ENCODE results near the gene CUBN.

Gene CUBN

DNA sequence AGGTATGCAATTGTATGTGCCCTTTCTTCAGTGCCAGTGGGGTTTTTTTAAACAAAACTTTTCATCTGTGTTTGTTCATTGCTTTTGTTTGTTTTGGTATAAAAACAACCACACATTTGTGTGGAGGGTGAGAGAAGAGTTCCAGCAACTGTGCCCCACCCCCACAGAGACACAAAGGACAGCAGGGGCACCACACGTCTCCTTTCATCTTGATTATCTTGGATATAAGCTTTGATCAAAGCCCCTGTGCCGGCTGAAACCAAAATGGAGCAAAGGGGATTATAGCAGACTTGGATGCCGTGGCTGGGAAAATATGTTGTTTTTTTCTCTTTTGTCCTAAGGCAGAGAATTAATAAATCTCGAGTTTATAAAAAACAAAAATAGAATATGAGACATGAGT lies 200.5 kb downstream of the CUBN start:
- in situ Hi-C loops (cut with HindIII; ENCODE audit: low sequenced_read_pairs), result no loop called here

DNA sequence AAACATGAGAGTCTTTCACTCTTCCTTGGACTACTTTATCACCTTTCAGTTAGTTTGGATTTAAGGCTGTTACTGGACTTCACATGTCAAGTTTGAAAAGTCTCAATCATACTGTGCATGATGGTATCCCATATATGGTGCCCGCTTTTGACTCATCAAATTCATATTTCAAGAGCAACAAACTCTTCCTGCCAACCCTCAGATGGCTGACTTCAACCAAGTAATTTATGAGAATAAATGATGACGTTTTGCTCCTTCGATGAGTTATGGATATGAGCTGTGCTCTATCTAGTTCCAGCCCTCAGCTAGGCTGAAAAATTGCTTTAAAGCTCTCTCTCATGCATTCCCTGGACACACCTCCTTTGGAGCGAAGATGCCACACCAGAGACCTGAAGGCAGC lies 202.1 kb downstream of the CUBN start:
- in situ Hi-C loops (cut with HindIII; ENCODE audit: low sequenced_read_pairs), result no loop called here

DNA sequence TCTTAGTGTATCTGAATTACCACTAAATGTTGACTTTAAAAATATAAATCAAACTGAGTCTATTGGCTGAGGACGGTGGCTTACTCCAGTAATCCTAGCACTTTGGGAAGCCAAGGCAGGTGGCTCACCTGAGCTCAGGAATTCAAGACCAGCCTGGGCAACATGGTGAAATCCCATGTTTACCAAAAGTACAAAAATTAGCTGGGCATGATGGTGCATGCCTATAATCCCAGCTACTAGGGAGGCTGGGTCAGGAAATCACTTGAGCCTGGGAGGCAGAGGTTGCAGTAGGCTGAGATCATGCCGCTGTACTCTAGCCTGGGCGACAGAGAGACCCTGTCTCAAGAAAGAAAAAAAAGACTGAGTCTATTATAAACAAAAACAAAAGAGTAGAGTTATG lies 205.9 kb downstream of the CUBN start:
- in situ Hi-C loops (cut with HindIII; ENCODE audit: low sequenced_read_pairs), result no loop called here

DNA sequence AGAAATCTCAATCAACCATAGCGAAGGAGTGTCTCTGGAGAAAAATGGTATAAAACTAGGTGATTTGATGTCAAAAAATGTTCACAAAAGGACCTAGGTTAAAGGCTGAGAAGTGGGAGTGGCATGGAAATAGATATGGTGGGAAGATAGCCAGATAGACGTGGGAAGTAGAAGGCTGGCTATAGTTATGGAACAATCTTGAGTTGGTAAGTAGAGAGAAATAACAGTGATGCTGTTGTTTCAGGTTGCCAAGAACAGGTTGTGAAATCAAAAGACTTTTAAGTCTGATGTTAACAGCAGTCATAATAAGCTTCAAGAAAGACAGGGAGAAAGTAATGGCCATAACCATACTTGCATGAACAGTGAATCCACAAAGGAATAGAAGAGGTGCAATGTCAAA lies 206.3 kb downstream of the CUBN start:
- in situ Hi-C loops (cut with HindIII; ENCODE audit: low sequenced_read_pairs), result no loop called here

DNA sequence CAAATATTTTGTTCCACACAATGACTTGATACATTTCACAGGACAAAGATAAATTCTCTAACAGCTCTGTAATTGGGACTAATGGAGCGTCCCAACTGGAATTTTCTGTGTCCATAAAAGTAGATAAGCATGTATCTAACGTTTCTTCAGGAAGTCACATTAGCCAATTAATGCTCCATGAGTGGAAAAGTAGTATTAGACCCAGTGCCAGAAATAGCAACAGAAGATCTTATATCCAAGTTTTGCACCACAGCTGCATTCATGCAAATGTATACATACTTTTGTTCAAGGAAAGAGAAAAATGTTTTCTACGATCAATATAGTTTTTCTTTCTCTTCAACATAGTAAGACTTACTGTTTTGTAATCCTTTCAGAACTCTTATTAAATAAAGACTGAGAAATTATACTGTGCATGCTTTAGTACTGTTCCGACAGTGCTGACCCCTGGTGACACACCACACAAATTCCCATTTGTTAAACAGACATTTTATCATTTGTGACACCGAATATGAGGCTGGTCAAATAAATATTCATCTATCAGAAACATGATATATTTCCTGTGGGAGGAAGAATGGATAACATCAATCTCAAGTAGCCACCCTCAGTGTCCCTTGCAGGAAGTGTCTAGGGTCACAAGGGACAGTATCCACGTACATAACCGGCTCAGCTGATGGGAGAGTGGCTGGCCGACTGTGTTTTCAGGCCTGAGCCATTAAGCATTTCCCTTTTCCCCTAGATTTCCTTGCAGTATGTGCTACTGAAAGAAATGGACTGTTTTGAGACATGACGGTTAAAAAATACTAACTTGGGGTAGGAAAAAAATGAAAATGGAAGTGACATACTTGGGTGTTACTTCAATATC lies 210.3 kb downstream of the CUBN start:
- in situ Hi-C loops (cut with HindIII; ENCODE audit: low sequenced_read_pairs), result no loop called here

DNA sequence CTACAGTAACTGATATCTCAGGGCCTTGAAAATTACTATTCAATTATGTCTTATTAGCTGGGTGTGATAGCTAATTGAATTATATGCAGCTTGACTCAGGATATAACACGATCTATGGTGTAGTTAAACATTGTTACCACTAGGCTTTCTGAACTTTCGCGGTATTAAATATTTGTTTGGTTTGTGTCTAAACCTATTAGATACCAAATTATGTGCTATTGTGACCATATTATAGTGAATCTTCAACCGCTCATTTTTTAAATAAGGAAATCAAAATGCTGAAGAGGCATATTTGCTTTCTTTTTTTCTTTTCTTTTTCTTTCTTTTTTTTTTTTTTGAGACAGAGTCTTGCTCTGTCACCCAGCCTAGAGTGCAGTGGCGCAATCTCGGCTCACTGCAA lies 213.1 kb downstream of the CUBN start:
- in situ Hi-C loops (cut with HindIII; ENCODE audit: low sequenced_read_pairs), result no loop called here

DNA sequence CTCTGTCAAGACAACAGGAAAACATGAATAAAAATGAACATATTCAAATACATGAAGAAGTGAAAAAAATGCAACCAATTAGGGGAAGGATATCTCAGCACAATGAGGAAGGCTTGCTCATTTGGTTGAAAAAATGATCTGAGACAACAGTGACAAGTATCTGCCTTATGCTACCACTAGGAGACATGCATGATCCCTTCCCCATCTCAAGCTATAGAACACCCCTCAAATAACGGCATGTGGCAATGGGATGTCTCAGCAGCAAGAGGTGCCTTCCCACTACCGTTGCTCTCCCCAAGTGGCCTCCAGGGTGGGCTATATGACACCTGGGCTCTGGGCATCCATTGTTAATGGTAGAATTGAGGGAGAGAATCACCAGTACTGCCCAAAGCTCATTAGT lies 214.3 kb downstream of the CUBN start:
- in situ Hi-C loops (cut with HindIII; ENCODE audit: low sequenced_read_pairs), result no loop called here

DNA sequence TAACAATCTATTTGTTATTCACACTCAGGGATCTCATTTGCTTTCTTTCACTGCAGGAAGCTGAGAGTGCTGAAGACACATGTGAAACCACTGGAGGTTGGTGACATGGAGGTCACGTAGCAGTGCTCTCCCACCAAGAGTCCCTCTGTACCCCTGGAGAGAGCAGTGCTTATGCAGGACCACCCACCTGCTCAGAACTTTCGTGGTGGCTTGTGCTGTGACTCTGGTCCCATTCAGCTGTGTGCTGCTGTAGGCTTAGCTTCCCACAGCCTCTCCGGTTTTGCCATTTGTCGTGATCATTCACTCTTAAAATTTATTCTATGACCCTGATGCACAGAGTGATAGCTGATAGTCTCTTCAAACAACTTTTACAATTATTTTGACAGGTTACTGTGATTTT lies 216.3 kb downstream of the CUBN start:
- in situ Hi-C loops (cut with HindIII; ENCODE audit: low sequenced_read_pairs), result no loop called here

DNA sequence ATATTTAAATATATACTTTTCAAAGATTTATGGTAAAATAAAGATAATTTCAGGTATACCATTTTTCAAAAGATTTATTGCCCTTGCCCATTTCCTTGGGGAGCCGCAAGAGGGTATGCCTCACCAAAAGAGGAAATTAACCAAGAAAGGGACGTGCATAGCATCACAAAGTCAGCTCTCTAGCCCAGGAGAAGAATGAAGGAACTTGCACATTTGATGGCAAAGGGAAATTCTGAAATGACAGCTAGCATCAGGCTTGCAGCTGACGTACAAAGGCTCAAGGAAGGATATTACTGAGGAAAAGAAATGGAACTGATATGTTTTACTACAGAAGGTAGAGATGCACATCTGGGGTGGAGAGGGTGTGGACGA lies 218.8 kb downstream of the CUBN start:
- in situ Hi-C loops (cut with HindIII; ENCODE audit: low sequenced_read_pairs), result no loop called here

DNA sequence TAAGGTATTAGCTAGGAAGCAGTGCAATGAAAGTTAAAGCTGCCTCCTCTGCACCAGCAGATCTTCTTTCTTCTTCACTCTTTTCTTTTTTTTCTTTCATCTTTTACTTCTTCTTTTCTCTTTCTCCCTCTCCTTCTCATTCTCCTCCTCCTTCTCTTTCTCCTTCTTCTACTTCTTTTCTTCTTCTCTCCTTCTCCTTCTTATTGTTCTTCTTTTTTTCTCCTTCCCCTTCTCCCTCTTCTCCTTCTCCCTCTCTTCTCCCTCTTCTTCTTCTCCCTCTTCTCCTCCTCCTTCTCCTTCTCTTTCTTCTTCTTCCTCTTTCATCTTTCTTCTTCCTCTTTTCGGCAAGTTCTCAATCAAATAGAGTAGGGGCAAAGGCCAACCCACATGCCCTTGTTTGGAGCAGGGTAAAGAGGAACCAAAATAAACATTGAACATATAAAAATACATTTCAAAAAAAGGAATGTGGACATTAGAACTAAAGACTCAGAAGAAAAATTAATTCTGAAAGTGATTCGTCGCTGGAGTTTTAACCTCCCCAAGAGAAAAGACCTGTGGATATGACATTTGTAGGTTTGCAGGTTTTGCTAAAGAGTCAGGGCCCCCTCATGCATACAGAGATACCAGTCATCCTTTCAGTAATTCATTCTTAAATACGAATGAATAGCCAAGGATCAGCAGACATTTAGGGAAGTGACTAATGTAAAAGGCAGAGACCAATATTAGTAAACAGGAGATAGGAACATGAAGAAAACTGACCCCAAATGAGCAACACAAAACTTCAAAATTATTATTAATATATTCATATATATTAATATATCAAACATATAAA lies 219.4 kb downstream of the CUBN start:
- in situ Hi-C loops (cut with HindIII; ENCODE audit: low sequenced_read_pairs), result no loop called here

DNA sequence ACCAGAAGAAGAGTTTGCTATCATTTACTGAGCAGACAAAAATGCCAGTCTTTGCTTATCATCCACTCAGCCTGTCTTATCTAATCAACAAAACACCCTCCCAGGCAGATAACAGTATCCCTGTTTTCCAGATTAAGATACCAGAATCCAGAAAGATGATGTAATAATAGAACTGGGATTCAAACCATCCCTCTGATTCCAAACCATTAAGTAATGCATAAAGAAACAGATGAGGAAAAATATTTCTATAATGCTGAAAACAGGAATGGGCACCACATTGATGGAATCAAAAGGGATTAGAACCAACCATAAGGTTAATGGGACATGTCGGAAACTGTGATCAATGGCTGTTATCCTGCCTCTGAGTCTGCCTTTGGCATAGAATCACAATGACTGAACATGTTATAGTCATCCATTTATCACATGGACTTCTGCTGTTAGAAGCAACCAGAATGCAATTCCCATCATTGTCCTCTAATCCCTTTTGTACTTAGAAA lies 220.3 kb downstream of the CUBN start:
- in situ Hi-C loops (cut with HindIII; ENCODE audit: low sequenced_read_pairs), result no loop called here

DNA sequence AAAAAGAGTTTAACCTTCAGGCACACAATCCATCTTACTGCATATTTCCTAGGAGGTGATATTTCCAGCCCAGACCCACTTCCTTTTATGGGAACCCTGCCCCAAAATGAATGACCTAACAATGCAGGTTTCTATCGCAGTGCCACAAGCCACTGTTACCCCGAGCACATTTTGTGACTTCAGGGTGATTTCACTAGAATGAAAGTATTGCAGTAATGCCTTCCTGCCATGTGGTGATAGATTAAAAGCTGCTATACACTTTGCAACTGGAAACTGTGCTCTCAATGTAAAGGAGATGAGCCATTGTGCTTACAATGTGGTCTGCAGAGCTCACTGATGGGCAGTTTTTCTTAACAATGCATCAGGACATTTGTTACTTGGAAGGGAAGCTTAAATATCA lies 221.9 kb downstream of the CUBN start:
- in situ Hi-C loops (cut with HindIII; ENCODE audit: low sequenced_read_pairs), result no loop called here

DNA sequence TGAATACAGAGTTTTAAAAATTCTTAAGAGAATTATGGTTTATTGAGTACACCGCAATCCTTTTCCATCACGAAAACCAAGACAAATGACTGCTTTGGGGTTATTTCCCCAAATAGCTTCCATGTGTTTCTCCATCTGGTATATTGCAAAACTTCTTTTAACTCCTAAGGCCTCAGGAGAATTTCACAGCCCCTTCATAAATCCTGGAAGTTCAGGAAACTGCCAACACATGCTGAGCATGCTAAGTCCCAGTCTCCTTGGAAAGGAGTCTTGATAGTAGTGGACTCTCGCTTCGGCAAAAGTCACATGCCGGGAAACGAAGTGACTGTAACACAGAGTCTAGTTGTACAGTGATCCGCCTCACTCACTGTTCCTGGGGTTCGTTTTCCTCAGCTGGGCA lies 224.3 kb downstream of the CUBN start:
- in situ Hi-C loops (cut with HindIII; ENCODE audit: low sequenced_read_pairs), result no loop called here

DNA sequence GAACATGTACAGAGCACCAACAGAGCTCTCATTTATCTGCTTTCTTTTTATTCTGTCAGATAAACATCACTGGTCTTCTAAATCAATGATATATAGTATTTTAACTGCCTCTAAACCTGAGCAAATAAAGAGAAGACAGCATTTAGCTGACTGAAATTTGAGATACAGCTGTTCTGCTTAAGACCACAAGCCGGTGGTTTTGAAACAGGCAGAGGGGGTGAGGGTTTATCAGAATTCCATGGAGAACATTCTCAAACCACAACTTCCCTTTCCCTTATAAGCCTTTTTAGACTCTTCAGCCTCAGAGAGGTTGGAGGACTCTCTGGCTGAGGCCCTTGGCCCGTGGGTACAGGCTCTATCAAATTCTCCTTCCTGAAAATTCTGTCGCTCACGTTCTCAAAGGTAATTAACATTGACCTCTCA lies 225.0 kb downstream of the CUBN start:
- in situ Hi-C loops (cut with HindIII; ENCODE audit: low sequenced_read_pairs), result no loop called here

DNA sequence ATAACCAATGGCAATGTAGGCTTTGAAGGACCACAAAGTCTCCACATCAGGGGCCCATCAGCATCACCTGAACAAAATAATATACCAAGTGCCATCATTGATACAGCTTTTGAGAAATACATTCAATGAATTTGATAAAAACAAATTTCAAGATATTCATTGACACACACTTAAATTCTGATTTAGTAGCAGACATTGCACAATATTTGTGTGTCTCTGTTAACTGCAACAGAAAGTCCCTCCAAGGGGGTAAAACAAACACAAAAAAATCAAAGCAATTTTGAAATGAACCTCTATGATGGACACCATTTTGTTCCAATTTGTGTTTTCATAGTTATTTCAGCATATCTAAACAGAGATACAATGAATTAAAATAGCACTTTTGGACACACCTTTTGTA lies 225.6 kb downstream of the CUBN start:
- in situ Hi-C loops (cut with HindIII; ENCODE audit: low sequenced_read_pairs), result no loop called here

DNA sequence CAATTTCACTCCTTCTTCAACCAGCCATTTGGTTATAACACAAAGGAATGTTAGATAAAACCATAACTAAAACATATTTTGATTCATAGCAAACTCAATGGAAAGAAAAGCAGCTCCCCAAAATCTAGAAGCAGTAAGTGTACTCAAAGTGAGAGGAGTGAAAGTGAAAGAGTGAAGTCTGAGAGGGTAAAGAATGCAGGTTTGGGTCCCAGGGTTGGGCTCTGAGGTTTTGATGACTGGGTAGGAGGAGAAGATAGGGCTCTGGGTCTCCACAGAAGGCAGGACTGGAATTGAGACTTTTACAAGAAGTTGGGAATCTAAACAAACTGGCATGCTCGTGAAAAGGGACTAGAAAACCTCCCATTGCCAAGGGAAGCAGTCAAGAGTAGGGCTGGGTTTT lies 227.0 kb downstream of the CUBN start:
- in situ Hi-C loops (cut with HindIII; ENCODE audit: low sequenced_read_pairs), result no loop called here

DNA sequence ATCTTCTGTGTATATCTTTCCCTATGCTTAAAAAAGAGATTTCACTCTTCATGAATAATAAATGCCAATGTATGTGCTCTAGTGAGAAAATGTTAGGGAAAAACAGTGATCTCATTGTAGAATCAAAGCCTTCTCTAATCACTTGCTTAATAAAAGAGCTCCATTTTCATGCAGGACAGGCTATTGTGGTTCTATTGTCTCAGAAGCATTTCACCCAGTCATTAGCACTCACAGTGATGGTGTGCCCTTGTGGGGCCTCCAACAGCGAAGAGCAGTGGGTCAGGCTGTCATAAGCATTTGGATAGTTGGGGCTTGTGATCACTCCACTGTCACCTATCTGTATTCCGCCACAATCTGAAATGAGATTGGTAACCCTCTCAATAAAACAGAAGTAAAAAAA lies 228.5 kb downstream of the CUBN start:
- in situ Hi-C loops (cut with HindIII; ENCODE audit: low sequenced_read_pairs), result no loop called here

DNA sequence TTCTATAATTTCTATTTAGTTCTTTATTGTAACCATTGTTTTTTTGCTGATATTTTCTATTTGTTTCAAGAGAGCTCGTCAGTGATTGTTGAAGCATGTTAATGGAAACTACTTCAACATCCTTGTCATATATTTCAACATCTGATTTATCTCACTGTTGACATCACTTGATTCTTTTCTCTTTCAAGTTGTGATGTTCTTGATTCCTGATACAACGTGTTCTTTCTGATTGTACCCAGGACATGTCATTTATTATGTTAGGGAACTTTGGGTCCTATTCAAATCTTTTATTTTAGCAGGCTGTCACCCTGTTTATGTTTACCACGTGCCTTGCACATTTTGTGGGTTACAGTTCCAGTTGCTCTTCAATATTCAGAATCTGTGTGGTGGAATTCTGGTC lies 232.6 kb downstream of the CUBN start:
- in situ Hi-C loops (cut with HindIII; ENCODE audit: low sequenced_read_pairs), result no loop called here

DNA sequence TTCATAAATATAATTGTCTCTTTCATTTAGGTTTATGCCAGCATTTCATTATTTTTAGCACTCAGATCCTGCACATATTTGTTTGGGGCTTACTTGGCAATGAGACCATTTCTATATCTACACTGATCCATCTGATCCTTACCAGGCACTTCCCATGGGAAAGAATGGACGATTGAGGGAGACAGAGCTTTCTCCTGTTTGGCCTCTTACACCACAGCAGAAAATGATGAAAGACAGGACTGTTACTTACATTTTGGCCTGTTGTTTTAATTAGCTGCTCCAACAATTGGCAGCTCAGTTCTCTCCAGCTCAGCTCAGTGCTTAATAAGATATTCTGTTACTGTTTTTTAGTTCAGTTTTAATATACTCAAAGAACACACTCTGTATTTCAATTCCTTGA lies 234.8 kb downstream of the CUBN start:
- in situ Hi-C loops (cut with HindIII; ENCODE audit: low sequenced_read_pairs), result no loop called here

DNA sequence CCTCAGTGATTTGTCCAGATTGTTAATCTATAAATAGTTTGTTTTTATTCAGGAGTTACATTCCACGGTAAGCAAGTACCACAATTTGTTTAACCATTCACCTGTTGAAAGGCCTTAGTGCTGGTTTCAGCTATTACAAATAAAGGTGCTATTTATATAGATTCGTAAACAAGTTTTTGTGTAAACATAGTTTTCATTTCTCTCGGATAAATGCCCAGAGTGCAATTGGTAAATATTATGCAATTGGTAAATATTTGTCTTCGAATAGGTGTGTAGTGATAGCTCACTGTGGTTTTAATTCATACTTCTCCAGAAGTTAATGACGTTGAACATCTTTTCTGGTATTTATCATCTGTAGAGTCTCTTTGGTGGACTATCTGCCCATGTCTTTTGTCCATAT lies 235.9 kb downstream of the CUBN start:
- in situ Hi-C loops (cut with HindIII; ENCODE audit: low sequenced_read_pairs), result no loop called here

DNA sequence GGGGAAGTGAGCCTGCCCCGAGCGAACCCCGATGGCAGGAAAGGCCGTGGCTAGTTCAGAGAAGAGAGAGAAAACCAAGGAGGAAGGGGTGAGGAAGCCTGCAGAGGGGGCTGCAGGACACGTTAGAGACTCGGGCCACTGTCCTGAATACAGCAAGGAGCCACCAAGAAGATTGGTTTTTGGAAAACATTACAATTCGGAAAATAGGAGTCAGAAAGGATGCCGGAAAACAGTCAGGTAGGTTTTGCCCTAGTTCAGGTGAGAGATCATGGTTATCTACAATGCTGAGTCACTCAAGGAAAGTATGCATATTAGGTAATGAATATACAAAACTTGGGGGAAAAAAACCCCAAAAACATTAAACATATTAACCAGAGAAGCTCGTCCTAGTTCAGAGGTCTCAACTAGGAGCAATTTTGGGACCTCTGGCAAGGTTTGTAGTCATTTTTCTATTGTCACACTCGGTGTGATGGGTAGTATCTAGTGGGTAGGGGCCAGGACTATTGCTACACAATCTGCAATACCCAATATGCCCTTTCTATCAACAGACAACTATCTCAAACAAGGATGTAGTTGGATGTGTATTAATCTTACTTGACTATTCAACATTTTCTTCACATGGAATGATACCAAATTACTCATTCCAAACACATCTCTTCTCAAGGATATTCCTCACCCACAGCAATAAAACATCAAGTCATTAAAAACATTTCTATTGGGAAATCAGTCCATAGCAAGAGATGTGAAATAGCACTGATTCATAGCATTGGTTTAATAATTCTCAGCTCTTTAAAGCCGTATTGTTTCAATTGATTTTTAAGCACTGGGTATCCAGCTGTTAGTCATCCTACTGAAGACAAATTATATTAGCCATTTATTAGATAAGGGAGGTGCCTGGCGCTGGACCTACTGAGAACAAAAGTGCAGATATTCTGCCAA lies 238.0 kb downstream of the CUBN start:
- in situ Hi-C loops (cut with HindIII; ENCODE audit: low sequenced_read_pairs), result no loop called here

Measured in DLD1 (cell line).